Cardiac muscle cell (in vitro differentiated cells and primary cell): Measurements from ENCODE around the gene ENO2. TPM values are rescaled to one million over a fixed set of nuclear protein-coding genes. Genes with fewer than 3 reads are reported as not detected.

Experiments used
- DNase-seq, 2 donors: peaks; one replicate each; pipeline versions ENCODE4 v3.0.0 to v3.0.0-alpha.2; 2010 to 2017; ENCODE audit warnings: low read depth in 1 of 2, low spot score in 1 of 2
- H3K27ac ChIP-seq: fragments of 200-600 bp; sonication (generic); 2 replicates; pipeline ENCODE4 v1.5.1; 2016
- H3K27me3 ChIP-seq: fragments of 200-600 bp; sonication (generic); 2 replicates; pipeline ENCODE4 v1.6.0; 2016; ENCODE audit warnings: control low read depth
- H3K36me3 ChIP-seq: fragments of 200-600 bp; sonication (generic); 2 replicates; pipeline ENCODE4 v1.5.1; 2016; ENCODE audit warnings: control low read depth
- H3K4me1 ChIP-seq: fragments of 200-600 bp; sonication (generic); 2 replicates; pipeline ENCODE4 v1.8.1; 2017; ENCODE audit warnings: low read depth, mild to moderate bottlenecking, mixed run types
- H3K4me3 ChIP-seq: fragments of 200-600 bp; sonication (generic); 2 replicates; pipeline ENCODE4 v1.5.1; 2016; ENCODE audit warnings: mild to moderate bottlenecking
- H3K9me3 ChIP-seq: fragments of 200-600 bp; sonication (generic); 2 replicates; pipeline ENCODE4 v1.5.1; 2017; ENCODE audit warnings: low read depth, mild to moderate bottlenecking, control low read depth
- polyA plus RNA-seq: library from polyadenylated mRNA; unstranded; fragments of >200 nt; fragmentation: Nextera tagmentation; extraction: Ambion mirVana; gene quantifications from 2 replicates; pipeline ENCODE4 v1.2.1, GENCODE V29; 2016
- total RNA-seq: library from RNA; depleted of rRNA; stranded (reverse); fragments of >200 nt; gene quantifications from 2 replicates; pipeline ENCODE4 v1.2.3, GENCODE V29; 2016
- TF ChIP-seq, protein P1 (sequence below): IDR thresholded peaks from 2 replicates; pipeline ENCODE4 v1.5.1; 2012; ENCODE audit warnings: low read depth, mild to moderate bottlenecking, low read length

Gene ENO2
- total and polyA plus RNA-seq, 2 experiments from 2014 or later: 87.7 to 133 TPM

- Histone ChIP-seq H3K27me3 (no peaks in the 10 kb centered on the region), H3K27ac (no peak overlapping the region), H3K4me1 (peaks cover 13% of the 10 kb centered on the region), H3K9me3 (no peaks in the 10 kb centered on the region), H3K4me3 (no peak overlapping the region), H3K36me3 (peaks cover 6% of the 10 kb centered on the region)
- TF ChIP-seq, protein P1, sequence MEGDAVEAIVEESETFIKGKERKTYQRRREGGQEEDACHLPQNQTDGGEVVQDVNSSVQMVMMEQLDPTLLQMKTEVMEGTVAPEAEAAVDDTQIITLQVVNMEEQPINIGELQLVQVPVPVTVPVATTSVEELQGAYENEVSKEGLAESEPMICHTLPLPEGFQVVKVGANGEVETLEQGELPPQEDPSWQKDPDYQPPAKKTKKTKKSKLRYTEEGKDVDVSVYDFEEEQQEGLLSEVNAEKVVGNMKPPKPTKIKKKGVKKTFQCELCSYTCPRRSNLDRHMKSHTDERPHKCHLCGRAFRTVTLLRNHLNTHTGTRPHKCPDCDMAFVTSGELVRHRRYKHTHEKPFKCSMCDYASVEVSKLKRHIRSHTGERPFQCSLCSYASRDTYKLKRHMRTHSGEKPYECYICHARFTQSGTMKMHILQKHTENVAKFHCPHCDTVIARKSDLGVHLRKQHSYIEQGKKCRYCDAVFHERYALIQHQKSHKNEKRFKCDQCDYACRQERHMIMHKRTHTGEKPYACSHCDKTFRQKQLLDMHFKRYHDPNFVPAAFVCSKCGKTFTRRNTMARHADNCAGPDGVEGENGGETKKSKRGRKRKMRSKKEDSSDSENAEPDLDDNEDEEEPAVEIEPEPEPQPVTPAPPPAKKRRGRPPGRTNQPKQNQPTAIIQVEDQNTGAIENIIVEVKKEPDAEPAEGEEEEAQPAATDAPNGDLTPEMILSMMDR: peak; percentile 25
- peak in 1 of 2 donors; percentile 51 for DNase-seq
Observed at GRCh38 chr12:6960593-6961277, 46.4 kb downstream of the ENO2 start.

DNA sequence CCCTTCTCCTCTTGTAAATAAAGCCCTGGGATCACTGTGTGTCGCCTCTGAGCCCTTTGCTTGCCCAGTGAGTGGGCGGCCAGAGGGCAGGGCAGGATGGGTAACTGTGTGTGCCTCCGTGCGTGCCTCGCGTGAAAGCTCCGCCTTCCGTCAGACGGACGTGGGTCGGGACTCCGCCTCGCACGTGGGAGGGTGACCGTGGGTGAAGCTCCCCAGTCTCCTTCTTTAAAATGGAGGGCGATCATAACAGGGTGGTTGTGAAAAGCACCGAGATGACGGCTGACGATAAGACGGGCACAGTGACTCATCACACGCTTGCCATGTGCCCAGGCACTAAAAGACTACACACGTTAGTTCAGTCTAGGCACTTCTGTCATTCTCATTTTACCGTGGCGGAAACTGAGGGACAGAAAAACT lies 46.9 kb downstream of the ENO2 start:
- no peak overlapping the region for H3K4me3 ChIP-seq
- H3K36me3 ChIP-seq: peaks cover 11% of the 10 kb centered on the region
- peak in 1 of 2 donors; percentile 62 for DNase-seq
- H3K27me3 ChIP-seq: no peaks in the 10 kb centered on the region
- H3K4me1 ChIP-seq: peaks cover 13% of the 10 kb centered on the region
- TF ChIP-seq, protein P1: no peak
- no peaks in the 10 kb centered on the region for H3K9me3 ChIP-seq
- H3K27ac ChIP-seq: no peak overlapping the region

DNA sequence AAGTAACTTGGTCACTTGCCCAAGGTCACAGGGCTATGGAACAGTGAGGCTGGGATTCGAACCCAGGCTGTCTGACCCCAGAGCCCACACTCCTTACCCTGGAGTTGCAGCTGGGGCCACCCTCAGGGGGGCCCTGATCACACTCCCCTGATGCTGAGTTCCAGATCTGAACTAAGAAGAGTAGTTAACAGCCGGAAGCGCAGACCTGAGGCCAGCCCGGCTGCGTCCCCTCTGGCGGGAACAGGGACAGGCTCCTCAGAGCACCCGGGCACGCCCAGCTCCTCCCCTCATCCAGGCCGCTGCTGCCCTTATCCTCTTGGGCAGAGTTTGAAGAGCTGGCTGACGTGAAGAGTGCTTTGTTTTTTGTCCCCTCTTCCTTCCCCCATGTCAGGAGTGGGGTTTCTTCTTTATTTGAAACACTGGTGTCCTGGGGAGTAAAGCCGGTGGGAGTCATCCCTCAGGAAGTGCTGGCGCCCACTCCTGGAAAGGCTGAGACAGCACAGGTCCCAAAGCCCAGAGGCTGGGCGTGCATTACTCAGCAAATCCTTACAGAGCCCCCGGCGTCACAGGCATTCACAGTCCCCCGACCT lies 47.4 kb downstream of the ENO2 start:
- Histone ChIP-seq H3K4me1 (peaks cover 13% of the 10 kb centered on the region), H3K27me3 (no peaks in the 10 kb centered on the region), H3K9me3 (no peaks in the 10 kb centered on the region), H3K4me3 (no peak overlapping the region), H3K27ac (peak overlapping the region; percentile 48), H3K36me3 (peaks cover 16% of the 10 kb centered on the region)
- TF ChIP-seq, protein P1: peak; percentile 71
- peak; percentile 81 to 83 for DNase-seq

DNA sequence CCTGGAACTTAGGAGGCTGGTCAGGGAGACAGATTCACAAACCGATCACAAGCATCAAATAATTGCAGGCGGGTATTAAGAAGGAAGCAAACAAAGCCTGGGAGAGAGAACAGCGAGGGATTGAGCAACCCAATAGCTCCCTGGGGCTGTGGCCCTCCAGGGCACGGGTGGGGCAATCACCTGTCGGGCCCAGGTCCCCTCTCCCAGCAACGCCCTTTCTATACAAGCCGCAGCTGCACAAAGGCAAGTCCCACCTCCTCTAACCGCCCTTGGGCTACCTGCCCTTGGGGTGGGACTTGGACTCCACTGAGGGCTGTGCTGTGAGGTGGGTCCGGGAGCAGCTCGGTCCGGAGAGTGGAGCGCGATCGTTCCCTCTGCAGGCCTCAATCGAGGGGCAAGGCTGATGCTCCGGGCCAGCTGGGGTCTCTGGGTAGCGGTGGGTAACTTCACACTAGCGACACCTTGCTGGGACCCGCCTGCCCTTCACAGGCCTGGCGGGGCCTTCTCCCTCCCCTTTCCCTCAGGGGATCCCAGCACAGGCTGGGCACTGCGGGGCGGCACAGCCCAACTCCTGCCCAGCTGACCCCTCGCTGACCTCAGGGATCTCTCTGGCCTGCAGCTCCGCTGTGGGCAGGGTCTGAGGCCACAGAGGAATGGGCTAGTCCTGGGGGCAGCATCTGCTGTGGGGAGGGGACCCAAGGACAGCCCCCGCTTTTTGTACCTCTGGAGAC lies 48.1 kb downstream of the ENO2 start:
- peaks cover 22% of the 10 kb centered on the region for H3K36me3 ChIP-seq
- no peaks in the 10 kb centered on the region for H3K9me3 ChIP-seq
- peak in 1 of 2 donors; percentile 9 for DNase-seq
- TF ChIP-seq, protein P1: no peak
- H3K27ac ChIP-seq: peak overlapping the region; percentile 48
- H3K27me3 ChIP-seq: no peaks in the 10 kb centered on the region
- H3K4me3 ChIP-seq: no peak overlapping the region
- peaks cover 13% of the 10 kb centered on the region for H3K4me1 ChIP-seq

DNA sequence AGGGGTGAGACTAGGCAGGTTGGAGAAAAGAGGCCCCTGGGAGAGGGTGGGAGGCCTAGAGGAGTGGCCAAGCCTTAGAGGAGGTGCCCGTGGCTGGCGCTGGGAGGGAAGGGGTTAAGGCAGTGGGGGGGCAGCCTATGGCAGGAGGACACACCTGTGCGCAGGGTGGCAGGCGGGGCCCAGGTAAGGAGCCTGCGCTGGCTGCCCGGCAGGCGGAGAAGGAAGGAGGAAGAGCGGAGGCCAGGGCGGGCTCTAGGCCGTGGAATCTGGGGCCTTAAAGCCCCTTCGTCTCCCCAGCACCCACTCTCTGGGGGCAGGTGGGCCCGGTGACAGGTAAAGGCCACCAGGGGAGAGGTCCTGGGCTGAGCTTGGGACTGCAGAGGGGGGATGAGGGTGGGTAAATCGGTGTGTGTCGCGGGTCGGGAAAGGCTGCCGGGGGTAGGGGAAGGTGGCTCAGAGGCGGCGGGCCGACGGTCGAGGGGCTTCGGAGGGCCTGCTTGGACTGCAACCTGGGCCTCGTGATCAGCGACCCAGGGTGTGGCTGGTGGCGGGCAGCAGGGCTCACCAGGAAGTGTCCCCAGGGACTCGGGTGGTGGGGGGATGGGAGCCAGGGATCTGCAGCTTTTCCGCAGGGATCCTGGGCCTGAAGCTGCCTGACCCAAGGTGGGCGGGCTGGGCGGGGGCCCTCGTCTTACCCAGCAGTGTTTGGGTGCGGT lies 48.8 kb downstream of the ENO2 start:
- no peaks in the 10 kb centered on the region for H3K9me3 ChIP-seq
- H3K36me3 ChIP-seq: peaks cover 29% of the 10 kb centered on the region
- no peak for DNase-seq
- peaks cover 13% of the 10 kb centered on the region for H3K4me1 ChIP-seq
- no peak overlapping the region for H3K4me3 ChIP-seq
- TF ChIP-seq, protein P1: no peak
- no peaks in the 10 kb centered on the region for H3K27me3 ChIP-seq
- H3K27ac ChIP-seq: no peak overlapping the region
